Measurements from ENCODE around the gene LARP4B. TPM values are rescaled to one million over a fixed set of nuclear protein-coding genes. Genes with fewer than 3 reads are reported as not detected.

Gene LARP4B
- total RNA-seq, 1 experiment from 2014 or later: 122 TPM

- no TSS peak for BruUV-seq (replicated peaks)
- no peaks in the 10 kb centered on the region for H3K79me2 ChIP-seq (ENCODE audit: insufficient read depth, low read length)
- ATAC-seq: no peak
- no peak overlapping the region for H3K4me3 ChIP-seq (replicated peaks in 1 of 2; ENCODE audit: low read depth in 1 of 2, low read length in 2 of 2)
- RAD21 ChIA-PET (ENCODE audit: low non-redundant PET in 1 of 2, low total read pairs in 2 of 2, uncharacterized antibody in 2 of 2, unreplicated experiment in 2 of 2): no interaction called here
- no peak overlapping the region for H2AFZ ChIP-seq (ENCODE audit: low read depth, low read length, poor library complexity, severe bottlenecking)
- intact Hi-C loops (cut with micrococcal nuclease): no loop called here
- POLR2A ChIA-PET: no interaction called here
- no peak overlapping the region for H3K27ac ChIP-seq (ENCODE audit: low read depth, low read length)
- no peak overlapping the region for H3K9ac ChIP-seq (ENCODE audit: low read length)
- H3K36me3 ChIP-seq (ENCODE audit: control insufficient read depth in 1 of 2, insufficient read depth in 2 of 2, low read length in 2 of 2): no peaks in the 10 kb centered on the region
- no peaks in the 10 kb centered on the region for H3K9me2 ChIP-seq (ENCODE audit: insufficient read depth)
- H3K9me3 ChIP-seq (ENCODE audit: control insufficient read depth in 1 of 2, insufficient read depth in 1 of 2, low read depth in 1 of 2, low read length in 2 of 2): no peaks in the 10 kb centered on the region
- no peaks in the 10 kb centered on the region for H4K20me1 ChIP-seq (ENCODE audit: insufficient read depth)
- no peak for DNase-seq (ENCODE audit: low read depth, low spot score)
- H3K4me2 ChIP-seq (ENCODE audit: low read length): no peak overlapping the region
- TF ChIP-seq CBX3 (IDR thresholded peaks at IDR 0.05; ENCODE audit: low read depth): no peak
- no peak for TF ChIP-seq ELF1 (IDR thresholded peaks at IDR 0.05; ENCODE audit: borderline replicate concordance, low read depth)
- no peak for TF ChIP-seq POLR2A (IDR thresholded peaks at IDR 0.05; ENCODE audit: borderline replicate concordance, extremely low read depth, insufficient read depth, insufficient read length)
- TF ChIP-seq SRF (IDR thresholded peaks at IDR 0.05; ENCODE audit: low read depth): no peak
- TF ChIP-seq CEBPB (IDR thresholded peaks at IDR 0.05; ENCODE audit: low read depth): no peak
- TF ChIP-seq RAD21 (IDR thresholded peaks at IDR 0.05; ENCODE audit: low read depth): no peak
- no peak for TF ChIP-seq ZFX (IDR thresholded peaks at IDR 0.05)
- no peak for TF ChIP-seq CTCF (IDR thresholded peaks at IDR 0.05 in 2 of 3, conservative IDR thresholded peaks at IDR 0.05 in 1 of 3; ENCODE audit: borderline replicate concordance in 1 of 3, insufficient read depth in 1 of 3, low read depth in 2 of 3, low read length in 2 of 3)
- TF ChIP-seq EGR1 (IDR thresholded peaks at IDR 0.05; ENCODE audit: low read depth): no peak
- no peak for TF ChIP-seq YY1 (IDR thresholded peaks at IDR 0.05; ENCODE audit: extremely low read depth, insufficient replicate concordance, low read depth, low read length)
- no peak for TF ChIP-seq SIN3A (IDR thresholded peaks at IDR 0.05; ENCODE audit: low read depth)
- H3K4me1 ChIP-seq (ENCODE audit: control insufficient read depth in 1 of 2, insufficient read depth in 2 of 2, low read length in 2 of 2): no peaks in the 10 kb centered on the region
- CTCF ChIA-PET: no interaction called here
- peaks cover 16% of the 10 kb centered on the region; the same call in 1 of the 2 replicates for H3K27me3 ChIP-seq (ENCODE audit: insufficient read depth, low read length)
Observed at GRCh38 chr10:958106-958505, 26.6 kb upstream of the LARP4B start.

GRCh38 chr10:955820-956217 lies 24.3 kb upstream of the LARP4B start:
- H3K36me3 ChIP-seq (ENCODE audit: control insufficient read depth in 1 of 2, insufficient read depth in 2 of 2, low read length in 2 of 2): no peaks in the 10 kb centered on the region
- no peaks in the 10 kb centered on the region for H4K20me1 ChIP-seq (ENCODE audit: insufficient read depth)
- CTCF ChIA-PET: no interaction called here
- no peaks in the 10 kb centered on the region for H3K9me3 ChIP-seq (ENCODE audit: control insufficient read depth in 1 of 2, insufficient read depth in 1 of 2, low read depth in 1 of 2, low read length in 2 of 2)
- ATAC-seq (no peak), DNase-seq (ENCODE audit: low read depth, low spot score) (no peak)
- H3K79me2 ChIP-seq (ENCODE audit: insufficient read depth, low read length): no peaks in the 10 kb centered on the region
- H2AFZ ChIP-seq (ENCODE audit: low read depth, low read length, poor library complexity, severe bottlenecking): no peak overlapping the region
- no peak overlapping the region for H3K4me2 ChIP-seq (ENCODE audit: low read length)
- no peaks in the 10 kb centered on the region for H3K9me2 ChIP-seq (ENCODE audit: insufficient read depth)
- no peak overlapping the region for H3K27ac ChIP-seq (ENCODE audit: low read depth, low read length)
- intact Hi-C loops (cut with micrococcal nuclease): no loop called here
- no TSS peak for BruUV-seq (replicated peaks)
- RAD21 ChIA-PET (ENCODE audit: low non-redundant PET in 1 of 2, low total read pairs in 2 of 2, uncharacterized antibody in 2 of 2, unreplicated experiment in 2 of 2): no interaction called here
- no peak overlapping the region for H3K4me3 ChIP-seq (replicated peaks in 1 of 2; ENCODE audit: low read depth in 1 of 2, low read length in 2 of 2)
- H3K4me1 ChIP-seq (ENCODE audit: control insufficient read depth in 1 of 2, insufficient read depth in 2 of 2, low read length in 2 of 2): no peaks in the 10 kb centered on the region
- TF ChIP-seq CTCF (IDR thresholded peaks at IDR 0.05 in 2 of 3, conservative IDR thresholded peaks at IDR 0.05 in 1 of 3; ENCODE audit: borderline replicate concordance in 1 of 3, insufficient read depth in 1 of 3, low read depth in 2 of 3, low read length in 2 of 3): no peak
- POLR2A ChIA-PET: no interaction called here
- H3K27me3 ChIP-seq (ENCODE audit: insufficient read depth, low read length): peaks cover 22% of the 10 kb centered on the region; the same call in 1 of the 2 replicates
- no peak overlapping the region for H3K9ac ChIP-seq (ENCODE audit: low read length)

Data from HCT116 (cell line).